ENCODE data around the gene ADGRF4.

ADGRF4 gene, protein sequence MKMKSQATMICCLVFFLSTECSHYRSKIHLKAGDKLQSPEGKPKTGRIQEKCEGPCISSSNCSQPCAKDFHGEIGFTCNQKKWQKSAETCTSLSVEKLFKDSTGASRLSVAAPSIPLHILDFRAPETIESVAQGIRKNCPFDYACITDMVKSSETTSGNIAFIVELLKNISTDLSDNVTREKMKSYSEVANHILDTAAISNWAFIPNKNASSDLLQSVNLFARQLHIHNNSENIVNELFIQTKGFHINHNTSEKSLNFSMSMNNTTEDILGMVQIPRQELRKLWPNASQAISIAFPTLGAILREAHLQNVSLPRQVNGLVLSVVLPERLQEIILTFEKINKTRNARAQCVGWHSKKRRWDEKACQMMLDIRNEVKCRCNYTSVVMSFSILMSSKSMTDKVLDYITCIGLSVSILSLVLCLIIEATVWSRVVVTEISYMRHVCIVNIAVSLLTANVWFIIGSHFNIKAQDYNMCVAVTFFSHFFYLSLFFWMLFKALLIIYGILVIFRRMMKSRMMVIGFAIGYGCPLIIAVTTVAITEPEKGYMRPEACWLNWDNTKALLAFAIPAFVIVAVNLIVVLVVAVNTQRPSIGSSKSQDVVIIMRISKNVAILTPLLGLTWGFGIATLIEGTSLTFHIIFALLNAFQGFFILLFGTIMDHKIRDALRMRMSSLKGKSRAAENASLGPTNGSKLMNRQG

GRCh38 chr6:47698342-47698787 lies at the start of gene ADGRF4:
Gene ADGRF4 (plus strand): TSS chr6:47698580. CDS start chr6:47707246, 8,666 bp downstream.
- Mint-ChIP-seq H3K27me3 (no peaks in the 10 kb centered on the region), H3K36me3 (no peaks in the 10 kb centered on the region), H3K9me3 (ENCODE audit: low read depth) (no peaks in the 10 kb centered on the region), H3K4me1 (ENCODE audit: low read depth) (no peaks in the 10 kb centered on the region), H3K27ac (no peak within 1 kb of the TSS), H3K4me3 (no peak within 1 kb of the TSS)

- Mint-ChIP-seq H3K27me3 (no peaks in the 10 kb centered on the region), H3K27ac (no peak overlapping the region), H3K4me1 (ENCODE audit: low read depth) (no peaks in the 10 kb centered on the region), H3K4me3 (no peak overlapping the region), H3K36me3 (no peaks in the 10 kb centered on the region), H3K9me3 (ENCODE audit: low read depth) (no peaks in the 10 kb centered on the region)
Observed at GRCh38 chr6:47650553-47651432, 47.6 kb upstream of the ADGRF4 start.

- H3K27ac Mint-ChIP-seq: no peak overlapping the region
- H3K4me3 Mint-ChIP-seq: no peak overlapping the region
- H3K4me1 Mint-ChIP-seq (ENCODE audit: low read depth): no peaks in the 10 kb centered on the region
- no peaks in the 10 kb centered on the region for H3K9me3 Mint-ChIP-seq (ENCODE audit: low read depth)
- H3K27me3 Mint-ChIP-seq: no peaks in the 10 kb centered on the region
- H3K36me3 Mint-ChIP-seq: no peaks in the 10 kb centered on the region
Observed at GRCh38 chr6:47651505-47651944, 46.9 kb upstream of the ADGRF4 start.

- H3K27me3 Mint-ChIP-seq: no peaks in the 10 kb centered on the region
- no peaks in the 10 kb centered on the region for H3K36me3 Mint-ChIP-seq
- H3K4me3 Mint-ChIP-seq: no peak overlapping the region
- no peaks in the 10 kb centered on the region for H3K4me1 Mint-ChIP-seq (ENCODE audit: low read depth)
- no peaks in the 10 kb centered on the region for H3K9me3 Mint-ChIP-seq (ENCODE audit: low read depth)
- no peak overlapping the region for H3K27ac Mint-ChIP-seq
Observed at GRCh38 chr6:47653706-47654105, 44.7 kb upstream of the ADGRF4 start.

- Mint-ChIP-seq H3K27ac (no peak overlapping the region), H3K4me1 (ENCODE audit: low read depth) (no peaks in the 10 kb centered on the region), H3K36me3 (no peaks in the 10 kb centered on the region), H3K4me3 (no peak overlapping the region), H3K27me3 (no peaks in the 10 kb centered on the region), H3K9me3 (ENCODE audit: low read depth) (no peaks in the 10 kb centered on the region)
Observed at GRCh38 chr6:47654255-47654654, 44.1 kb upstream of the ADGRF4 start.

- Mint-ChIP-seq H3K4me3 (no peak overlapping the region), H3K27me3 (peaks cover 3% of the 10 kb centered on the region), H3K27ac (no peak overlapping the region), H3K36me3 (no peaks in the 10 kb centered on the region), H3K9me3 (ENCODE audit: low read depth) (no peaks in the 10 kb centered on the region), H3K4me1 (ENCODE audit: low read depth) (no peaks in the 10 kb centered on the region)
Observed at GRCh38 chr6:47655719-47656595, 42.4 kb upstream of the ADGRF4 start.

DNA sequence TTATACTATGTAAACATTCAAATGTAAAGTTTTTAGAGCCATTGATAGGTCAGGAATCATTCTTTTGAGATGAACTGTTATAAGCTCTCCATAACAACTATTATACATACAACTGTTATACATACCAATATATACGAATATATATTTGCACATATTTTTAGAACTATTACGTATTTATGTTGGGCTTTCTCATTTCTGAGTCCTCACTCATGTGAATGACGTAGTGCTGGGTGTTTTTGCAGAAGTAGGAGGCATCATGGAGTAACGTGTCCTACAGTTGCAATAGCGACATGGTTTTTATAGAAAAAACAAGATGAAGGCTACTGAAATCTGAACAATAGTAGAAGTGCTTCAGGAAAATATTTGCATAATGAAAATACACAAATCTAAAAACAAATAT lies 36.4 kb upstream of the ADGRF4 start:
- H3K4me3 Mint-ChIP-seq: no peak overlapping the region
- H3K36me3 Mint-ChIP-seq: no peaks in the 10 kb centered on the region
- no peak overlapping the region for H3K27ac Mint-ChIP-seq
- no peaks in the 10 kb centered on the region for H3K9me3 Mint-ChIP-seq (ENCODE audit: low read depth)
- no peaks in the 10 kb centered on the region for H3K4me1 Mint-ChIP-seq (ENCODE audit: low read depth)
- peaks cover 13% of the 10 kb centered on the region for H3K27me3 Mint-ChIP-seq

DNA sequence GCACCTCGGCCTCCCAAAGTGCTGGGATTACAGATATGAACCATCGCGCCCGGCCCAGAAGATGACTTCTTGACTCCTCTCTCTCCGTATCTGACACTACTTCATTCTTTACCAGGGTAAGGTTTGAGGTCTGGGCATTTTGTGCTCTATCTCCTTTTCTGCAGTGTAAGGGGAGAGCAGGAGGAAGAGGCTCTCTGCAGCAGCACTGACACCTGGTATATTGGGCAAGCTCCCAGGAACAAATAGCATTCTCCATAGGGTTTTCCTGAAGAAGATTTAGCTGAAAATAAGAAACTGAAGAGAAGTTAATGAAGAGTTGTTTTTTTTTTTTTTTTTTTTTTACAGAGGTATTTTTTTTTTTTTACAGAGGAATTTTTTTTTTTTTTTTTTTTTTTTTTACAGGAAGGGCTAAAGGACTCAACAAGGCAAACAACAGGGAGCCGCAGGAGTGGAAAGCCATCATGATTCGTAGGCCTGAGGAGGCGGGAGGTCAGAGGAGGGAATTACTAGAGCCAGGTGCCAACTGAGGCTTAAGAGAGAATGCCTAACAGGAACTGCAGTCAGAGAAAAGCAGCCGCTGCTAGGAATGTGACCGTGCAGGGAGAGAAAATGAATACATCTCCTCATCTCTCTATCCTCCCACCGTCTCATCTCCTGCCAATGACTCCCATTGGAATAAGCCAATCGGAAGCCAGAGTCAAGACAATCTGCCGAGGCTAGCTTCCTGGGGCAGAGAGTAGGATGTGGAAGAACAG lies 34.7 kb upstream of the ADGRF4 start:
- peaks cover 20% of the 10 kb centered on the region for H3K27me3 Mint-ChIP-seq
- no peak overlapping the region for H3K4me3 Mint-ChIP-seq
- H3K36me3 Mint-ChIP-seq: no peaks in the 10 kb centered on the region
- H3K4me1 Mint-ChIP-seq (ENCODE audit: low read depth): no peaks in the 10 kb centered on the region
- no peaks in the 10 kb centered on the region for H3K9me3 Mint-ChIP-seq (ENCODE audit: low read depth)
- no peak overlapping the region for H3K27ac Mint-ChIP-seq

DNA sequence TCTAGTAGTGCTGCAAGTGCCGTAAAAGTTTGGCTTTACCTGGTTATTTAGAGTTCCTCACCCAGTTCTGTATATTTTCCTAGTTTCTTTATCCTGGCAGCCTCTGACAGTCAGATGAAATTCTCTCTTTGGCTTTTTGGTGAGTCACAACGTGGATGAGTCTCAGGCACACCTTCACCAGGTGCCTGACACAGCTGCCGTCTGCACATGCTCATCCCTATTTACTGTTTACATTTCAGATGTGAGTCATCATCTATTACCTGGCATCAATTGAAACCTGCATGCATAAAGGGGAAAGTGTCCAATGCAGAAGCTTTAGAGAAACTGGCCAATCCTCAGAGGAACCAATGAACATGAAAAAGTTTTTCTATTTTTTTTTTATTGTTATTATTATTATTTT lies 33.3 kb upstream of the ADGRF4 start:
- H3K36me3 Mint-ChIP-seq: no peaks in the 10 kb centered on the region

DNA sequence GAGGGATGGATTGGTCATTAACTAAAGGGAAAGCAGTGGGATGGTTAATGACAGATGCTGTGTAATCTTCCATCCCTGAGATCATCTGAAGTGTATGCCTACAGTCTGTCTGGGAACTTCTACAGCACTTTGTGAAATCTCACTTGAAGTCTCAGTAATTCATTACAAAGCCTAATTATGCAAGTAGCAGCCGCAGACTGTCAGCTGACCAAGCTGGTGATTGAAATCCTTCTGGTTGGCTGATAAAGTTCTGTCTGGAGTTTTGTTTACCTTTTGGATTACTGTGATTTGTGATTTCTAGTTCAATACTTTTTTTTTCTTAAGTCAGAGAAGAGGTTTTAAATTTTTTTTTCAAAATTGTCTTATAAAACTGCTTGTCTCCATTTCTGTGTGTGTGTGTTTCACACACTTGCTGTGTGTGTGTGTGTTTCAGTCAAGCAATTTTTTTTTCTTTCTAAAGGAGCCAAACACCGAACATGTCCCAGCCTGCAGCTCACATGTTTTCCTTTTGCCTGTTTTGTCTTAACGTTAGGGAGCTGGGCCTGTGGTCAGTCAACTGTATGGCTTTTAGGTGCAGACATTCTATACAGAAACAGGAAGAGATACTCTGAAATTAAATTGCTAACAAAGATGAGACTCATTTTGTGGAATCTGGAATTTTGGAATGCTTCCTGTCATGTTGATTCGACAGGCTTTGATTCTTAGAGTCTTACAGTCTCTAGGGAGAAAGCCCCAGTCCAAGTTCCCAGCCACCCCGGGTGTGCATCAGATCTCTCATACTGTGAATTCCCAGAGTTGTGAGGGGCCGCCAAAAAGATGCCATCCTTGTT lies 28.5 kb upstream of the ADGRF4 start:
- Mint-ChIP-seq H3K4me3 (no peak overlapping the region), H3K9me3 (ENCODE audit: low read depth) (no peaks in the 10 kb centered on the region), H3K36me3 (no peaks in the 10 kb centered on the region), H3K27me3 (peaks cover 26% of the 10 kb centered on the region), H3K4me1 (ENCODE audit: low read depth) (no peaks in the 10 kb centered on the region), H3K27ac (no peak overlapping the region)

More for the DNA sequence above, 33.3 kb upstream of the ADGRF4 start:
- Mint-ChIP-seq H3K9me3 (ENCODE audit: low read depth) (no peaks in the 10 kb centered on the region), H3K4me1 (ENCODE audit: low read depth) (no peaks in the 10 kb centered on the region), H3K4me3 (no peak overlapping the region), H3K27me3 (peaks cover 23% of the 10 kb centered on the region), H3K27ac (no peak overlapping the region)

- Mint-ChIP-seq H3K36me3 (no peaks in the 10 kb centered on the region), H3K4me1 (ENCODE audit: low read depth) (no peaks in the 10 kb centered on the region), H3K27ac (no peak overlapping the region), H3K9me3 (ENCODE audit: low read depth) (no peaks in the 10 kb centered on the region), H3K4me3 (no peak overlapping the region), H3K27me3 (peaks cover 25% of the 10 kb centered on the region)
Observed at GRCh38 chr6:47670851-47671250, 27.5 kb upstream of the ADGRF4 start.

- no peaks in the 10 kb centered on the region for H3K4me1 Mint-ChIP-seq (ENCODE audit: low read depth)
- no peaks in the 10 kb centered on the region for H3K9me3 Mint-ChIP-seq (ENCODE audit: low read depth)
- H3K36me3 Mint-ChIP-seq: no peaks in the 10 kb centered on the region
- H3K27me3 Mint-ChIP-seq: peaks cover 19% of the 10 kb centered on the region
- no peak overlapping the region for H3K27ac Mint-ChIP-seq
- no peak overlapping the region for H3K4me3 Mint-ChIP-seq
Observed at GRCh38 chr6:47671777-47672176, 26.6 kb upstream of the ADGRF4 start.

DNA sequence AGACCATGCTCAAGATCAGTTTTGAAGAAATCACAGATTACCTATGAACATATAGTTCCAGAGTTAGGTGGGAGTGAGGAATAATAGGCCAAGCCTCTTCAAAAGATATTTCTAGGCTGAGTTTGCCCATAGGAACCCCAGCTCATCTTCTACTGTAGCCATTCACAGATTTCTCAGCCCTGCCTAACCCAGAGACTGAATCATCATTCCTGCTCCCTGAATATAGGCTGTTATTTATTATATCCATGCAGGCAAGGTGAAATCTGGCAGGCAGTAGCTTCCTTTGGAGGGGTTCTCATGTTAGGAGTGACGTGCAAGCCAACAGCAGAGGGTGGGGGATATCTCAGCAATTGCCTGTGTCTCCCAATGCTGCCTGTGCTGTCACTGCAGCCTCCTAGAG lies 25.6 kb upstream of the ADGRF4 start:
- no peak overlapping the region for H3K4me3 Mint-ChIP-seq
- no peak overlapping the region for H3K27ac Mint-ChIP-seq
- no peaks in the 10 kb centered on the region for H3K36me3 Mint-ChIP-seq
- peaks cover 15% of the 10 kb centered on the region for H3K27me3 Mint-ChIP-seq
- H3K9me3 Mint-ChIP-seq (ENCODE audit: low read depth): no peaks in the 10 kb centered on the region
- no peaks in the 10 kb centered on the region for H3K4me1 Mint-ChIP-seq (ENCODE audit: low read depth)

Data from activated naive CD8-positive, alpha-beta T cell (primary cell).